Mesothelial cell of epicardium (in vitro differentiated cells): Measurements from ENCODE around the gene CAV3. TPM values are rescaled to one million over a fixed set of nuclear protein-coding genes. Genes with fewer than 3 reads are reported as not detected.
A peak's percentile ranks its signal among the peaks of the same experiment; 100 is the strongest.

Experiments used
- DNase-seq, 2 experiments: peaks; one replicate each; pipeline ENCODE4 v3.0.0; 2021; ENCODE audit warnings: low spot score in 2 of 2; ENCODE audit not compliant: unreplicated experiment in 2 of 2
- H3K27ac Mint-ChIP-seq: 2 replicates; pipeline ENCODE4 v1.8.0; 2021; ENCODE audit warnings: mixed read lengths
- H3K27me3 Mint-ChIP-seq: 2 replicates; pipeline ENCODE4 v1.8.0; 2021; ENCODE audit warnings: low read depth, mixed read lengths
- H3K36me3 Mint-ChIP-seq: 2 replicates; pipeline ENCODE4 v1.8.0; 2021; ENCODE audit warnings: mixed read lengths
- H3K4me1 Mint-ChIP-seq: 2 replicates; pipeline ENCODE4 v1.8.0; 2021; ENCODE audit warnings: mixed read lengths
- H3K4me3 Mint-ChIP-seq: 2 replicates; pipeline ENCODE4 v1.8.0; 2021; ENCODE audit warnings: mild to moderate bottlenecking, moderate library complexity, mixed read lengths
- H3K9me3 Mint-ChIP-seq: 2 replicates; pipeline ENCODE4 v1.8.0; 2021; ENCODE audit warnings: mixed read lengths
- total RNA-seq: library from RNA; stranded (reverse); gene quantifications from 3 replicates; pipeline ENCODE4 v1.2.1, GENCODE V29; 2021
- TF ChIP-seq, protein P1 (sequence below): fragments of 200-600 bp; sonication (generic); IDR thresholded peaks from one replicate; pipeline ENCODE4 v1.5.0; 2021; ENCODE audit warnings: antibody characterized with exemption; ENCODE audit not compliant: unreplicated experiment

Gene CAV3
- total RNA-seq, 1 donor from 2014 or later = not detected

DNA sequence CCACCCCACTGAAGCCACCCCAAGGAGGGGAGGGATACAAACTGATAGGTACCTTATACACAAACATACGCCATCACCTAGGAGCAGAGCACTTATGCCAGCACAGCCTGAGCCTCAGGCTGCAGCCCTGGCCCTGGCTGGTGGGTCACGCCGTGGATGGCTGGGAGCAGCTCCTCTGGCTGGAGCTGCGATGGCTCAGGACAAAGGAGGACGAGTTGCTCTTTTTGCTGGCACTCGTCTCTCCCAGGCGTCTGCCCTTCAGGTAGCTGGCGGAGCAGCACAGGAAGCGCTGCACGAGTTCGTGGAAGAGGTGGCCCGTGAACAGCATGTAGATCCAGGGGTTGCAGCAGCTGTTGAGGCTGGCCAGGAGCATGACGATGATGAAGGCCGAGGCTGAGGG lies 19.2 kb downstream of the CAV3 start:
- no peak overlapping the region for H3K27ac Mint-ChIP-seq
- H3K27me3 Mint-ChIP-seq = no peaks in the 10 kb centered on the region
- H3K36me3 Mint-ChIP-seq = peaks cover 6% of the 10 kb centered on the region
- TF ChIP-seq, protein P1, sequence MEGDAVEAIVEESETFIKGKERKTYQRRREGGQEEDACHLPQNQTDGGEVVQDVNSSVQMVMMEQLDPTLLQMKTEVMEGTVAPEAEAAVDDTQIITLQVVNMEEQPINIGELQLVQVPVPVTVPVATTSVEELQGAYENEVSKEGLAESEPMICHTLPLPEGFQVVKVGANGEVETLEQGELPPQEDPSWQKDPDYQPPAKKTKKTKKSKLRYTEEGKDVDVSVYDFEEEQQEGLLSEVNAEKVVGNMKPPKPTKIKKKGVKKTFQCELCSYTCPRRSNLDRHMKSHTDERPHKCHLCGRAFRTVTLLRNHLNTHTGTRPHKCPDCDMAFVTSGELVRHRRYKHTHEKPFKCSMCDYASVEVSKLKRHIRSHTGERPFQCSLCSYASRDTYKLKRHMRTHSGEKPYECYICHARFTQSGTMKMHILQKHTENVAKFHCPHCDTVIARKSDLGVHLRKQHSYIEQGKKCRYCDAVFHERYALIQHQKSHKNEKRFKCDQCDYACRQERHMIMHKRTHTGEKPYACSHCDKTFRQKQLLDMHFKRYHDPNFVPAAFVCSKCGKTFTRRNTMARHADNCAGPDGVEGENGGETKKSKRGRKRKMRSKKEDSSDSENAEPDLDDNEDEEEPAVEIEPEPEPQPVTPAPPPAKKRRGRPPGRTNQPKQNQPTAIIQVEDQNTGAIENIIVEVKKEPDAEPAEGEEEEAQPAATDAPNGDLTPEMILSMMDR = no peak
- no peaks in the 10 kb centered on the region for H3K4me1 Mint-ChIP-seq
- H3K4me3 Mint-ChIP-seq = no peak overlapping the region
- no peaks in the 10 kb centered on the region for H3K9me3 Mint-ChIP-seq
- no peak for DNase-seq

DNA sequence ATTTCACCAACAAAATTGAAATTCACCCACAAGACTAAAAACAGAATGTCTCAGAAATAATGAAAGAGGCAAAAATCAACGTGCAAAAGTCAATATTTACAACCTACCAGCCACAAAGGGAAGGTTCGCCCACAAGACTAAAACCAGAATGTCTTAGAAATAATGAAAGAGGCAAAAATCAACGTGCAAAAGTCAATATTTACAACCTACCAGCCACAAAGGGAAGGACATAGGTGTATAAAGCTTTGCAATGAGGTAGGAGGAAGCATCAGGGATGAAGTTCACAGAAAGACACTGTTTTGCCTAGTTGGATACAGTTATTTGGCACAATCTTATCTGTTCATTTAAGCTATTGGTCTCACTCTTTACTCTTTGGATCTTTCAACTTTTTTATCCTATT lies 21.5 kb downstream of the CAV3 start:
- Mint-ChIP-seq H3K4me3 (no peak overlapping the region), H3K9me3 (no peaks in the 10 kb centered on the region), H3K27me3 (no peaks in the 10 kb centered on the region), H3K36me3 (peaks cover 6% of the 10 kb centered on the region), H3K27ac (no peak overlapping the region), H3K4me1 (no peaks in the 10 kb centered on the region)
- DNase-seq = no peak
- TF ChIP-seq, protein P1 = no peak

DNA sequence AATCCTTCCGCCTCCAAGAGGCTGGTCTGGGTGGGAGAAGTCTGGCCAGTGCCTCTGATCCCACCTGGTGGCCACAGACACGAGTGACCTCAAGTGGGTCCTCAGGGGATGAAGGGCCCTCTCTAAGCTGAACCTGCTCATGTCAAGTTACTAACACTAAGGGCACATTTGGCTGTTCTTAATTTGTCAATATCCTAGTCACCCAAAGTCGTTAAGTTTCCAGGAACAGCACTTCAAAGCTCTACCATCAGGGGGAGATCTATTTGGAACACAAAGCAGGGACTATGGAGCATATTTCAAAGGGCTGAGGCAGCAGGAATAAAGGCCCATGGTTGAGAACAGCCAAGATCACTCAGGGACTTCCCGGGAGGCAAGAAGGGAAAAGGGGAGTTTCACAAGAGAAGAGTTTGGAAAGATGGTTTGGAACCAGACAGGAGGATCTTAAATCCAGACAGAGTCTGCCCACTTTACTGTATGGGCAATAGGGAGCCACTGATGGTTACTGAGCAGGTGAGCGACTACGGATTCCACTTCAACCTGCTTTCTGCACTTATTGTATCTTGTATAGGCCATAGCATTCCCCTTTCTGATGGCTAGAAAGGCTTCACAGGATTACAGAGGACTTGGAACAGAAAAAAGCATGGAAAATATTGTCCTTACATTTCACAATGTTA lies 22.1 kb downstream of the CAV3 start:
- TF ChIP-seq, protein P1 = peak; percentile 21
- Mint-ChIP-seq H3K9me3 (no peaks in the 10 kb centered on the region), H3K27ac (no peak overlapping the region), H3K36me3 (peaks cover 6% of the 10 kb centered on the region), H3K27me3 (no peaks in the 10 kb centered on the region), H3K4me1 (no peaks in the 10 kb centered on the region), H3K4me3 (no peak overlapping the region)
- no peak for DNase-seq

DNA sequence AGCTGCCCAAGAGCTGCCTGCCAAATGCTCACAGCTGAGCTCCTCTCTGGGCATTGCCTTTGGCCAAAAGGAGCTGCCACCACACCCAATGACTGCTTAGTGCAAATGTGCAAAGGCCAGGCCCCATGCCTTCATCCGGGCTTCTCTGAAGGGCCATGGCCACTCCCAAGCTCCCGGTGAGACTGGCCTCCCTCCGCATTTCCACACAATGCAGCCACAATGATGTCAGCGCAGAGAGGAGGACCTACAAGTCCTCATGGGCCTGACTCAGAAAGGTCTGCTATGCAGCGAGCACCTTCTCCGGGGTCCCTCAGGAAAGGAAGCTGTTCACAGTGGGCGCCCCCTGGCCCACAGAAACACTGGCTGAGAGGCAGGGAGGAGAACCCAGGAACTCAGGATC lies 23.1 kb downstream of the CAV3 start:
- no peaks in the 10 kb centered on the region for H3K36me3 Mint-ChIP-seq
- no peak overlapping the region for H3K4me3 Mint-ChIP-seq
- TF ChIP-seq, protein P1 = no peak
- H3K4me1 Mint-ChIP-seq = no peaks in the 10 kb centered on the region
- H3K9me3 Mint-ChIP-seq = no peaks in the 10 kb centered on the region
- no peaks in the 10 kb centered on the region for H3K27me3 Mint-ChIP-seq
- no peak overlapping the region for H3K27ac Mint-ChIP-seq
- DNase-seq = no peak

DNA sequence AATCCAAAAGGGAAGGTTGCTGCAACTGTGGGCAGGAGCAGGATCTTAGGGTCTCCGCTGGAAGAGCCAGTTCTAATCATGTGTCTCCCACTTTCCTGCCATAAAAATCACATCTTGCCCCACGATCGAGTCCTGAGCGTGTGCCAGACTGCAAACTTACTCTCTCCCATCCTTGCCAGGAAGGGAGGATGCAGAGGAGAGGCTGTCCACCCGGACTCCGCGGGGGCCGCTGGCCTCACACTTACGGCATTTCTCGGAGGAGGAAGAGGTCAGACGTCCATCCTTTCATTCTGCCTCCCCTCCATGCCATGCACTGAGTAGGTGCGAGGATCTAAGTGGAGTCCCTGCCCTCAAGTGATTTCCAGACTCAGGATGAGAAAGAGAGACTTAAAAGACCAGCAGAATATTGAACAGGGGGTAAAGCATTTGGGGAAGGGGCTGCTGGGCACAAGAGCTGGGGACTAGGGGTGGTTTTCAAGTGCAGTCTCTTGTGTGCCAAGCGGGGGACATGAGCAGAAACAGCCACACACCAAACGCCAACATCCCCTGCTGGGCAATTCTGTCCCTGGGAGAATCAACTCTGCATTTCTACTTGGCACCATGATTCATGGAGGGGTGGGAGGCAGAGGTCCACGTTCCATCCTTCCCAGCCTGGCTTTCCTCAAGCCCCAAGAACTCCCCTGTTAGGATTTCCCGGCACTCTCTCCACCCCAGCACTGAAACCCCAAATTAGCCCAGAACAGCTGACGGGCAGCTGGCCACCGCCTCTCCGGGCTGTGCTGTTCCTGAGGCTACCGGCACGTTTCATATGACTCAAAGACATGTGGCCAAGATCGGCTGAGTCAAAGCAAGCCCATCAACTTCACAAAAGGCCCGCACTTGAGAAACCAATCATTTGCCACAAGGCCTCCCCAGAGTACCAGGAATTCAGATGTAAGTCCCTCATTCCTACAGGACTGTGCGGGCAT lies 24.2 kb downstream of the CAV3 start:
- Mint-ChIP-seq H3K4me1 (no peaks in the 10 kb centered on the region), H3K36me3 (no peaks in the 10 kb centered on the region), H3K4me3 (no peak overlapping the region), H3K9me3 (no peaks in the 10 kb centered on the region), H3K27ac (no peak overlapping the region), H3K27me3 (no peaks in the 10 kb centered on the region)
- TF ChIP-seq, protein P1 = no peak
- peak in 1 of 2 experiments; percentile 33 for DNase-seq
